Measurements from ENCODE around the gene NHSL2.

The NHSL2 gene

GRCh38 chrX:72122621-72123337 is 212.1 kb downstream of the NHSL2 start:
- DNase-seq (ENCODE audit: low read depth), result no peak
- no peak for TF ChIP-seq CTCF (IDR thresholded peaks at IDR 0.05; ENCODE audit: control insufficient read depth, insufficient read depth, low read depth, low read length, missing control alignments)
- H3K4me3 ChIP-seq (ENCODE audit: control insufficient read depth, low read depth, low read length), result no peak overlapping the region

DNA sequence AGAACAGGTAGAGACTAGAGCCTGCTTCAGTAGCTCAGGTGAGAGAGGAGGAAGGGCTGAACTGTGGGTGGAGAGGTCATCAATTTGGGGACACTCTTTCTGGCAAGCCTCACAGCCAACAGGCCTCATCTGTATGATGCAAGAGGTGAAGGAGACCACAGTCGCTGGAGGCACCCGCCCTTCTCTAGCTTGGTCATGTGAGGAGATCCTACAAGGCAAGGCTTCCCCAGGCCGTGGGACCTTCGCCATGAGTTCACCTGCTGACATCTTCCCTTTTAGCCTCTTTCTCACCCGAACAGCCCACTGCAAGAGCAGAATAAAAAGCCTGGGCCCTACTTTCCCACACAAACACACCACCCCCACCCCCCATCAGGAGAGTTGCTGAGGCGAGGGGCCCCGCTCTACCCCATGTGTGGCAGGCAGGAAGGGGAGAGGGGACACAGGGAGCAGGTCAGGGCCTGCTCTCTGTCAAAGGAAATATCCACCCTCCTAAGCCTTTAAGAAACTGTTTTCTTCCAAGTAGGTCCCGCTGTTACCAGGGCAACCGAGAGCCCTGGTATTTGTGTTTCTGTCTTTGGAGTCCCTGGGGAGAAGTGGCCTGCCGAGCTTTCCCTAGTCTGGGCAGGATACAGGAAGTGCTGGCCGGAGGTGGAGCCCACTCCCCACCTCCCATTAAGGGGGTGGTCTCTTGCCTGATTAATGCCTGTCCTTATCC is 213.0 kb downstream of the NHSL2 start:
- DNase-seq (ENCODE audit: low read depth), result no peak
- H3K4me3 ChIP-seq (ENCODE audit: control insufficient read depth, low read depth, low read length), result no peak overlapping the region

GRCh38 chrX:72124540-72125201 is 214.0 kb downstream of the NHSL2 start:
- no peak for DNase-seq (ENCODE audit: low read depth)
- H3K4me3 ChIP-seq (ENCODE audit: control insufficient read depth, low read depth, low read length), result no peak overlapping the region
- TF ChIP-seq CTCF (IDR thresholded peaks at IDR 0.05; ENCODE audit: control insufficient read depth, insufficient read depth, low read depth, low read length, missing control alignments), result no peak

More for the DNA sequence above, 213.0 kb downstream of the NHSL2 start:
- TF ChIP-seq CTCF (IDR thresholded peaks at IDR 0.05; ENCODE audit: control insufficient read depth, insufficient read depth, low read depth, low read length, missing control alignments), result no peak

DNA sequence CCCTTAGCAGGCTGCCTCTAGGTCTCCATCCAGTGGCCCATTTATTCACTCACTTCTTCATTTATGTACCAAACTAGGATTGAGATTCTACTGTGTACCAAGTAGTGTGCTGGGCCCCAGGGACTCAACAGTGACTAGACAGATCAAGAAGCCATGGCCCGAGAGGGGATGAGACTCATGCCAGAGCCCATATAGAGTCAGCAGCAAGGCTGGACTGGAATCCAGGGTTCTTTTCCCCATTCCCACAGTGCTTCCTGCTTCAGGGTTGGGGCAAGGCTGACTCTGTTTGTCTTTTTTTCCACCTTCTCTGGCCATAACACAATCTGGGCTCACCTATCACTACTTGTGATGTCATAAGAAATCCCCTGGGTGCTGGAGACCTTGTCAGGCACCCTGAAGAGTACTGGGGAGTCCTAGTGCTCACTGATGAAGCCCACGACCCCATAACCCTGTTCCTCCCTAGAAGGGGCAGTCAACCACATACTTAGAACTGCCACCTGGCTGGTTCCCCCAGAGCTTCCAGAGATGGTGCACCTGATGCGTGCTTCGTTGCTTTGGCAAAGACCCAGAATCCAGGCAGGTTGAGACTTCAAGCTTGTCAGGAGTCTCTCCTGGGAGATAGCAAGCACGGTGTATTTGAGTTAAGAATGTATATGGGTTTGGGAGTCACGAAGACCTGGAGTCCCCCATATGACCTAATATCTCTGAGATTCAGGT is 214.8 kb downstream of the NHSL2 start:
- no peak for TF ChIP-seq CTCF (IDR thresholded peaks at IDR 0.05; ENCODE audit: control insufficient read depth, insufficient read depth, low read depth, low read length, missing control alignments)
- no peak for DNase-seq (ENCODE audit: low read depth)
- no peak overlapping the region for H3K4me3 ChIP-seq (ENCODE audit: control insufficient read depth, low read depth, low read length)

DNA sequence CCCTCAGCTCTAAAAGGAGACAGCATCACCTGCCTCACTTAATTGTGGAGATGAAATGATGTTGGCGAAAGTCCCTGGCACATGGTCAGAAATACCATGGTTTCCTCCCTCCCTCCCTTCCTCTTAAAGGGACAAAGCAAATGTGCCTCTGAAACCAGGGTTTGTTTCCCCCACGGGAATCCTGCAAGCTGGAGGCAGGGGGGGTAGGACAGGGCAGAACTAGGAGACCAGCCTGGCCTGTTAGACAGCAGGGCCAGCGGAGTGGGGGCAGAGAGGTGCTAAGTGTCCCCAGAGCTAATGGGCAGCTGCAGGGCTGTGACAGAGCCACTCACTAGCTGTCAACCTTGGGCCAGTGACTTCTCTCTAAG is 215.4 kb downstream of the NHSL2 start:
- no peak for TF ChIP-seq CTCF (IDR thresholded peaks at IDR 0.05; ENCODE audit: control insufficient read depth, insufficient read depth, low read depth, low read length, missing control alignments)
- DNase-seq (ENCODE audit: low read depth), result no peak
- H3K4me3 ChIP-seq (ENCODE audit: control insufficient read depth, low read depth, low read length), result no peak overlapping the region

DNA sequence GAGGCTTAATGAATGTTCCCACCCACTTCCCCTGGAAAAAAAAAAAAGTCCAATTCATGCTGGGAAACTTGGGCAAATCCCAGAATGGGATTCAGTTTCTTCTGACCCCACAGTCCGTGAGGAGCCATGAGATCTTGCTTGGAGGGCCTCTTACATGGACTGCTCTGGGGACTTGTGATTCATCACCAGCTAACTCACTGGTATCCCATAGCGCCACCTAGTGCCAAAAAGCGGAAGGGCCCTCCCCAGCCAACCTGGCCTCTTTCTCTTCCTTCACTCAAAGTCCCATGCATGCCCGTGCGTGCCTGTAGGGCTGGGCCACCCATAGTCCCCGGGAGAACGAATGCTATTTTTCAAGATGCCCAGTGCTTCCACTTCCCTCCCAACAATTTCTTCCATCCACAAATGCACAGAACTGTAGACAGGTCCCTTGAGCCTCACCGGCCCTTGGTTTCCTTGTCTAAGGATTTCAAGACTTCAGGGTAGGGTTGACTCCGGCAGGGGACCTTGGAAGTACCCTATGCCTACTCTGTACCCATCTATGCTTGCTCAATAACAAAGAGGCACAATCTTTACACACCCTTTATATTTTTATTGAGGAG is 216.0 kb downstream of the NHSL2 start:
- H3K4me3 ChIP-seq (ENCODE audit: control insufficient read depth, low read depth, low read length), result no peak overlapping the region
- peak; percentile 79 for DNase-seq (ENCODE audit: low read depth)
- peak; percentile 91 for TF ChIP-seq CTCF (IDR thresholded peaks at IDR 0.05; ENCODE audit: control insufficient read depth, insufficient read depth, low read depth, low read length, missing control alignments)

Data from AG09309 (cell line).